NCI-H345 (cell line): ENCODE data around the gene PAX8.

Experiments
- DNase-seq: peaks from one replicate; lab custom pipeline; 2025; lab: John Stamatoyannopoulos, UW

PAX8 gene

DNA sequence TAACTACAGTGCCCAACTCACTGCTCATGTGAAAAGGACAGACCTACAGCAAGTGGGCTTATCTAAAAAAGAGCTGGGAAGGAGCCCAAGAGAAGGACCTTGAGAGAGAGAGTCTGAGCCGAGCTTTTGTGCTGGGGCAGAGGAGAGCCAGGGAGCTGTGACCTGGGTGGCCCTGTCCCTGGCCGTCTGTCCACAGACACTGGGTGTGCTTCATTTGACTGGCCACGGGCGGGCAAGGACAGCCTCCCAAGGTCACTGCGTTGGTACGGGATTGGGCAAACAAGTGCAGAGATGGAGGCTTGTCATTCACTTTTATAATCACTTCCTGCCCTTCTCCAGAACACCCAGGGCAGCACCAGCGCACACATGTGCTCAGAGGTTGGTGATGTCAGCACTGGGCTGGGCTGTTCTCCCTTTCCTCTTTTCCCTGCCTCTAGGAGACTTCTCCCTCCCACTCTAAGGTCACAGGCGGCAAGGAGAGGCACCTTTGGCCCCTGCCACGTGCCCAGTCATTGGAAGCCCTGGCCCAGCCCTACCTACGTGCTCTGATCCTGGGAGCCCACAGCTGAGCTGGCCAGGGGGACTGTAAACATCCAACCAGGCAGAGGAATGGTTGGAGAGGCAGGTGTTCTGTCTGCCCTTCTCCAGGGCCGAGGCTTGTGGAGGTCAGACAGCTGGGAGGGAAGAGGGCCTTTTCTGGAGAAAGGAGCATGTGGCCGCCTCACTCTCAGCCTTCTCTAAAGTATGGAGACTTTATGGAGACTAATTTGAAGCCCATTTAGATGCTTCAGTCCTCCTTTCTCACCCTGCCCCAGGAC is 111.4 kb downstream of the PAX8 start:
- no peak for DNase-seq

DNA sequence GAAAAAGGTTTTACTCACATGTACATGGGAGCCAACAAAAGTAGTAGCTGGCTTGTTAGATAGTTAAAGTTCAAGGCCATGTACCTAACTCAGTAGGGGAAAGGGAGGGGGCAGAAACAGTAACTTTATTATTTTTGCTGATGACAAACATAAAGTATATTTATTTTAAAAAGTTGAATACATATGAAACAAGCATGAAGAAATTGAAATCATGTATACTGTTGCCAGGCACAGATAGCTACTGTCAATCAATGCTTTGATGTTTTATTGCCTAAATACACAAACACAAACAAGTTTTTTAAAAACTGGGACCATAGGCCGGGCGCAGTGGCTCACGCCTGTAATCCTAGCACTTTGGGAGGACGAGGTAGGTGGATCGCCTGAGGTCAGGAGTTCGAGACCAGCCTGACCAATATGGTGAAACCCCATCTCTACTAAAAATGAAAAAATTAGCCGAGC is 112.5 kb downstream of the PAX8 start:
- DNase-seq = no peak
